Fibroblast of skin of right biceps (primary cell): ENCODE data around the gene HINFP.
"Not testable (repeated sequence)": the region's sequence is repeated elsewhere in the genome, so short reads cannot be mapped to it uniquely, and the experiment has no call there.

Experiments used
- DNase-seq: peaks from one replicate; pipeline ENCODE4 v3.0.0-alpha.2; 2013

The HINFP gene

DNA sequence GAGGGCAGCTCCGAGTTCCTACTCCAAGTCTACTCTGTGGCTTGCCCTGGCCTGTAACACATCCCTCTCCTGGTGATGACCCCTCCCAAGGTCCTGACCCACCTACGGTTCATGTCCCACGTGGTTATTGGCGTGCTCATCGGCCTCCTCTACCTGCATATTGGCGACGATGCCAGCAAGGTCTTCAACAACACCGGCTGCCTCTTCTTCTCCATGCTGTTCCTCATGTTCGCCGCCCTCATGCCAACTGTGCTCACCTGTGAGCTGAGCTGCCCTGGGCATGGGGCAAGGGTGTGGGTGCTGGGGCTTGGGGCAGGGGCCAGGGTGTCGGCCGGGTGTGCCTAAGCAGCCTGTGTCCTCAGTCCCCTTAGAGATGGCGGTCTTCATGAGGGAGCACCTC, 37.1 kb downstream of the HINFP start:
- DNase-seq = no peak

DNA sequence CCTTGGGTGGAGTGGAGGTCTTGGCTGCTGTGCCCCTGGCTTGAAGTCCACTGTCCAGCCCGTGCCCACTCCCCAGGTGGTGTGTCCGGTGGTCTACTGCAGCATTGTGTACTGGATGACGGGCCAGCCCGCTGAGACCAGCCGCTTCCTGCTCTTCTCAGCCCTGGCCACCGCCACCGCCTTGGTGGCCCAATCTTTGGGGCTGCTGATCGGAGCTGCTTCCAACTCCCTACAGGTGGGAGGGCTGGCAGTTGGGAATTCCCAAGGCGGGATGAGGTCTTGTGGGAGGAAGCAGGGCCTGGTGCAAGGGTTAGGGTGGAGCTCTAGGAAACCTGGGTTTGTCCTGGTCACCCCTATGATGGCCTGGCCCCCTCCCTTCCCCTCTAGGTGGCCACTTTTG, 38.8 kb downstream of the HINFP start:
- DNase-seq = no peak

DNA sequence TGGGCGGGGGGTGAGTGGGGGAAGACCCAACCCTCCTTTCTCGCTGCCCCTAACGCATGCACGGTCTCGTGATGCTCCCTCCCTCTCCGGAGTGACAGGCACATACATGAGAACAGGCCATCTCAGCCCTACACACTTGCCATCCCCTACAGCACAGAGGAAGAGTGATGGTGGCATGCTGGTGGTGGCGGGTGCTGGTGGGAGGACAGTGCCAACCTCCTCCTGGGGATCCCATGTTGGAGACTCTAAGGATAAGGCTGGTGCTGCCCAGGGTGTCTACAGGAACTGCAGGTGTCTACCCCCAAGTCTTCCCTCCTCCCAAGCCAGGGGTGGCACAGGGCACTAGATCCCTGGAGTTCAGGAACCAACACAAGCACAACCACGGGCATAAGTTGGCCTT, 40.5 kb downstream of the HINFP start:
- no peak for DNase-seq

DNA sequence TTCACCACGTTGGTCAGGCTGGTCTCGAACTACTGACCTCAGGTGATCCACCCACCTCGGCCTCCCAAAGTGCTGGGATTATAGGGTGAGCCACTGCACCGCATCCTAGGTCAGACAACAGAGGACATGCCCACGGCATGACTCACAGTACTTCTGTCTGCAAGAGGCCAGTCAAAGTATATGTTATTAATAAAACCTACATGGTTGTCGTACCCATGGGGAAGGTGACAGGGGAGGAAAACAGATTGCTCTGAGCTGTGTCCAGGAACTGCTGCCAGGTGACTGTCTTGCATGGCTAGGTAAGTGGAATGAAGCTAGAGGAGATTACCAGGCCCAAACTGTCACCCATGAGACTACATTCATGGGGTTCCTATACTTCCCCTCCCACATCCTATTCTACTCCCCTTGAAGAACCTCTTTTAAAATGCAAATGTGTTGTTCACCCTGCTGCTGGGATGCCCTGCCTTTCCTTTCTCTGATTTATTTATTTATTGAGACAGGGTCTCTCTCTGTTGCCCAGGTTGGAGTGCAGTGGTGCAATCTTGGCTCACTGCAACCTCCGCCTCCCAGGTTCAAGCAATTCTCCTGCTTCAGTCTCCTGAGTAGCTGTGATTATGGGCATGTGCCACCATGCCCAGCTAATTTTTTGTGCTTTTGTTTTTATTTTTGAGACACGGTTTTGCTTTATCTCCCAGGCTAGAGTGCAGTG, 45.1 kb downstream of the HINFP start:
- DNase-seq = peak; percentile 68

DNA sequence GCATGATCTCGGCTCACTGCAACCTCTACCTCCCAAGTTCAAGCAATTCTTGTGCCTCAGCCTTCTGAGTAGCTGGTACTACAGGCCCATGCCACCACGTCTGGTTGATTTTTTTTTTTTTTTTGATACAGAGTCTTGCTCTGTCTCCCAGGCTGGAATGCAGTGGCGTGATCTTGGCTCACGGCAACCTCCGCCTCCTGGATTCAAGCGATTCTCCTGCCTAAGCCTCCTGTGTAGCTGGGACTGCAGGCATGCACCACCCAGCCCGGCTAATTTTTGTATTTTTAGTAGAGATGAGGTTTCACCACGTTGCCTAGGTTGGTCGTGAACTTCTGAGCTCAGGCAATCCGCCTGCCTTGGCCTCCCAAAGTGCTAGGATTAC, 45.7 kb downstream of the HINFP start:
- not testable (repeated sequence) for DNase-seq

DNA sequence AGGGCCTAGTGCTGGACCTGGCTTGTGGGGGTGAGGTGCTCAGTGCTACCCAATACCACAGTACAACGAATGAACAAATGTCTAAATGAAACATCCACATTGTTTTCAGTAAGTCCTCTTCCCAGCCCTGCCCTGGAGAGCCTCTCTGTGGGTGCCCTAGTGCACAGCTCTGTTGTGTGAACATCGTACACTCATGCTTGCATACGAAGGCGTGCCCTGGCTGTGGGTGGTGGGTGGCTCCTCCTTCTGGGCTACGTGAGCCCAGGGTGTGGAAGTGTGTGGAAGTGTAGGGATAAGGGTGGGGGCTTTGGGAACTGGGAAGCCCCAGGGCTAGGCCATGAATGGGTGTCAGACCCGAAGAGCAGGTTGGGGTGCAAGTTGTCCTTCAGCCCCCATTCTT, 46.6 kb downstream of the HINFP start:
- no peak for DNase-seq

DNA sequence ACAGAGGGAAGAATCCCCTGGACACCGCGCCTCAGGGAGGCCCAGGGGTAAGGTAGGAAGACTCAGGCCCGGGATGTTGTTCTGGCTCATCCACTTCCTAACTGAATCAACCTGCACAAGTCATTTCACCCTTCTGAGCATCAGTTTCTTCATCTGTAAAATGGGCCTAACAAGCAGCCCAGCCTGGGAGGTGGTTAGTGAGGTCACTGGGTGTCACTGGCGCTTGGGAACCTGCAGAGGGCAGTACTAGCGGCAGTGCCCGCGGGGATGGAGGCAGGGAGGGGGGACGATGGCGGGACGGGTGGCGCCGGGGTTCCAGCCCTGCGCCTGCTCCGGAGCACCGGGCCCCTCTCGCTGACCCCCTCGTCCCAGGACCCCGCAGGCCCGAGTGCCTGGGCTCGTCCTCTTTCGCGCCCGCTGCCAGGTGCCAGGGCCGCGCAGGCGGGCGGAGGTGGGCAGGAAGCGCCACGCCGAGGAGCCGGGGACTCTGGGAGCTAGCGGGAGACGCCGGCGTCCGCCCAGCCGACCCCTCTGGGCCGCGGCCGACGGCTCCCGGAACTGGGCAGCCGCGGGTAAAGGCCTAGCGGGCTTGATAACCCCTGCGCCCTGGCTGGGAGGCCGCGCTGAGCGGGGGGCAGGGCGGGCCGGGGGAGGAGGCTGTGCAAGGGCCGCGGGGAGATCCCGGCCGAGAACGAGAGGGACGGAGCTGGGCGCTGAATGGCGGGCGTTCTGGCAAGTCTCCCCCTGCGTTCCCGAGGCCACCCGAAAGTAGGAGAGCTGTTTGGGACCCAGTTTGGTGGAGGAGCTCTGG, 47.3 kb downstream of the HINFP start, which contains the start of gene NLRX1:
Gene NLRX1 (plus strand): TSS at position 255 of the 811 bp plus-strand sequence. CDS start 2,679 bp downstream, outside the sequence.
- DNase-seq = peak; percentile 85

DNA sequence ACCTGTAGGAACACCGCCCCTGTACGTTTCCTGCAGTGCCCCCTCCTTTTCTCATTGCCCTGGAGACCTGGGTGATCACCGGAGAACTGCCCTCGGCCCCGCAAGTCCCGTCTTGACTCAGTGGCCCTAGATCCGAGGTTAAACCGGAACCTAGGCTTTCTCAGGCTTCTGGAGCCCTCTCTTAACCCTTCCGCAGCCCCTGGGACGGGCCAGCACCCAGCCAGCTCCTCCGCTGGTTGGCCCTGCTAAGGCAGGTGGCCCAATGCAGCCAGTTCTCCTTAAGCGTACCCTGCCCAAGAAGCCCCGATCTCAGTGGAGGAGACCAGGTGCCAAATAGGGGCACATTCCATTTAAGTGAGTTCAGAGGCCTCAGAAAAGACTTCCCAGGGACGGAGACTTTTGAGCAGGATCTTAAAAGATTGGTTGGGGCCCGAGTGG, 47.9 kb downstream of the HINFP start:
- peak; percentile 51 for DNase-seq

DNA sequence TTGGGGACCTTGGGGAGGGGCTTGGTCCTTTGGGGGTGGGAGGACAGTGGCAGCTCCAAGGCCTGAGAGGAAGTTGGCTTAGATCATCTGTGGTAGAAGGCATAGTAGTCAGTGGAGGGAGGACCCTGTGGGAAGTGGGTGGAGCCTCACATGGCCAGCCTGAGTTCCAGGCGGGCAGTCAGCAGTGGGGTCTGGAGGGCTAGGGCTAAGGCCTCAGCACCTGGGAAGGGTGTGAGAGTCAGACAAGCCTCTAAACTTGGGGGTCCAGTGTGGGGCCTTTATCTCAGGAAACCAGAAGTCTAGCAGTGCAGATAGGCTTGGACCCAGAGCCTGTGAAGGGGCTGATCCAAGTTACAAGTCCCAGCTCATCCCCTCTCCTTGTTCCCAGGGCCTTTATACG, 51.1 kb downstream of the HINFP start:
- DNase-seq = no peak

DNA sequence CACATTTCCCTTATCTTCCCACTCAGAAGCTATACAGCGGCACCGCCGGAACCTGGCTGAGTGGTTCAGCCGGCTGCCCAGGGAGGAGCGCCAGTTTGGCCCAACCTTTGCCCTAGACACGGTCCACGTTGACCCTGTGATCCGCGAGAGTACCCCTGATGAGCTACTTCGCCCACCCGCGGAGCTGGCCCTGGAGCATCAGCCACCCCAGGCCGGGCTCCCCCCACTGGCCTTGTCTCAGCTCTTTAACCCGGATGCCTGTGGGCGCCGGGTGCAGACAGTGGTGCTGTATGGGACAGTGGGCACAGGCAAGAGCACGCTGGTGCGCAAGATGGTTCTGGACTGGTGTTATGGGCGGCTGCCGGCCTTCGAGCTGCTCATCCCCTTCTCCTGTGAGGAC, 52.1 kb downstream of the HINFP start:
- no peak for DNase-seq

DNA sequence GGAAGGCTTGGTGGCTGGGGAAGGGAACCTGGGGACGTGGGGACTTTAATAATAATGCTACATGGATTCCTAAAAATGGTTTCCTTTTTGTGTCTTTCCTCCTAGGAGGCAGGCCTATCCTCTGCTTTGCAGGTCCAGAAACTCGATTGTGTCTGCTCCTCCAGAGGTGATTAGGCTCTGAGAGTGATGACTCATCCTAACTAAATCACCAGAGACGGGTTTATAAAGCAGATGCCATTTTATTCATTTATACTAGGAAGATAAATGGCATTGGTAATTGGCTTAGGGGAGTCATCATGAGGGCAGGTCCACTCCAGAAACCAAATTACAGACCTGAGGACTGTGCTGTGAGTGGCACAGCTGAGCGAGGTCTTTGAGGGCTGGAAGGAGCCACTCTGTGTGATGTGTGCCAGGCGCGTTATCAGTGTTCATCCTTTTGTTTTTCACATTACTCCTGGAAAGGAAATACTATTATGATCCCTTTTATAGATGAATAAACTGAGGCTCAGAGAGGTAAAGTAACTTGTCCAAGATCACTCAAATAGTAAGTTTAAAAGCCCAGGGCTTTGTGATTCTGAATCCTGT, 54.2 kb downstream of the HINFP start:
- peak; percentile 48 for DNase-seq

DNA sequence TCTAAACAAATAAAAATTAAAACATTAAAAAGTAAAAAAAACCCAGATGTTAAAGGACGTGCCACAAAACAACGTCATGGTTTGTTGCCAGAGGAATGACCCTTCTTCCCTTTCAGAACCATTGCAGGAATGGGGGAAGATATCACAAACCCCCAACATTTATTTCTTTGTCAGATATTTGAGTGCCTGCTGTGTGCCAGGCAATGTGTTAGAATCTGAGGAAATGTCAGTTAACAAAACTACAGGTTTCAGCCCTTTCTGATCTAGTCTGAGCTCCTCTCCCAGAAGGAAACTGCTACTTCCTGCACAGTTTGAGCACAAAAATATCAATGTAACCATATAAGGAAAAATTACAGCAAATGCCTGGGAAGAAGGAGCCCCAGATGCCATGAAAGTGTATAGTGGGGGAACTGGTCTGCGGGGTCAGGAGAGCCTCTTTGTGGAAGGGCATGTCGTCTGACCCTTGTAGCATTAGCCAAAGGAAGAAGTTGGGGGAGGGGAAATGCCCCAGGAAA, 56.8 kb downstream of the HINFP start:
- DNase-seq = peak; percentile 16

DNA sequence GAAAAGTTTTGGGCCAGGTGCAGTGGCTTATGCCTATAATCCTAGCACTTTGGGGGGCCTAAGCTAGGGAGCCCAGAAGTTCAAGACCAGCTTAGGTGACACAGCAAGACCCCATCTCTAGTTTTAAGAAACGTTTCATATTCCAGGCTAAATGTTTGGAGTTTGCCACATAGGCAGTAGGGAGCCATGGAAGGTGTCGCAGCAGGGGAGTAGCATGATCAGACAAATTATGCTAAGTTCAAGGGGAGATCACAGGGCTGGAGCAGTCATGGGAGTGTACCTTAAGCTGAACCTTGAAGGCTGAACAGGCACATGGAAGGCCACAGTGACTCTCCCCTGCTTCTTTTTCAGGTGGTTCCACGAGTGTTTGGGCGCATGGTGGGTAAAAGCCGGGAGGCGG, 58.0 kb downstream of the HINFP start:
- DNase-seq = no peak

DNA sequence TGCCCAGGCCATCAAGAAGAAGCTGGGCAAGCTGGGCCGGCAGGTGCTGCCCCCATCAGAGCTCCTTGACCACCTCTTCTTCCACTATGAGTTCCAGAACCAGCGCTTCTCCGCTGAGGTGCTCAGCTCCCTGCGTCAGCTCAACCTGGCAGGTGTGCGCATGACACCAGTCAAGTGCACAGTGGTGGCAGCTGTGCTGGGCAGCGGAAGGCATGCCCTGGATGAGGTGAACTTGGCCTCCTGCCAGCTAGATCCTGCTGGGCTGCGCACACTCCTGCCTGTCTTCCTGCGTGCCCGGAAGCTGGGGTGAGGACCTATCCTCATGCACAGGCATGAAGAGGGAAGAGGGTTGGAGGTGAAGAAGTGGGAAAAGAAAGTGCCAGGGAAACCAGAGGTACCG, 58.6 kb downstream of the HINFP start:
- DNase-seq = no peak

DNA sequence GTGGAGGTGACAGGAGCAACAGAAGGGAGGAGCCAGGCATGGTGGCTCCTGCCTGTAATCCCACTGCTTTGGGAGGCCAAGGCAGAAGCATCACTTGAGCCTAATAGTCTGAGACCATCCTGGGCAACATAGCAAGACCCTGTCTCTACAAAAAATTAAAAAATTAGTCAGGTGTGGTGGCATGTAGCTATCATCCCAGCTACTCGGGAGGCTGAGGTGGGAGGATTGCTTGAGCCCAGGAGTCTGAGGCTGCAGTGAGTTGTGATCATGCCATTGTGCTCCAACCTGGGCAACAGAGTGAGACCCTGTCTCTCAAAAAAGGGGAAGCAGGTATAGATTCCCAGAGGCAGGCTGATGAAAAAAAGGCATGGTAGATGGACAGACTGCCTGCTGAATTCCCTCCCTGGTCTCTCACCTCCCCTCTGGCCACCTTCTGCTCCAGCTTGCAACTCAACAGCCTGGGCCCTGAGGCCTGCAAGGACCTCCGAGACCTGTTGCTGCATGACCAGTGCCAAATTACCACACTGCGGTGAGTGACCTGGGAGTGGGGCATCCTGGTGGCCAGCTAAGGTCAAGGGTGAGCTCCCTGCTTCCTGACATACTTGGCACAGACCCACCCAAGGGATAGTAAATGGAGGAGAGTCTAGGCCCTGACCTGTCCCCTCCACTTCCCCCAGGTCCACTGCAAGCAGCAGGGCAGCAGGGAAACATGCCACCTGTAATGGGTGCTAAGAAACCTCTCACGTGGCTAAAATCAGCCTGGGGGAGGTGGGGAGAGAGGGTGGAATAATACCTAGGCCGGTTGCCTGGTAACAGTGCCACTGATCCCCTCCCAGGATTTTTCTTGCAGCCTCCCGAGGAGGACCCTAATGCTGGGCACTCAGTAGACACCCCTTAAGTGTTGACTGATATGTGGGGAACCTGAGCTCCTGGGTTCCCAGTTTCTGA, 59.6 kb downstream of the HINFP start:
- DNase-seq = no peak

DNA sequence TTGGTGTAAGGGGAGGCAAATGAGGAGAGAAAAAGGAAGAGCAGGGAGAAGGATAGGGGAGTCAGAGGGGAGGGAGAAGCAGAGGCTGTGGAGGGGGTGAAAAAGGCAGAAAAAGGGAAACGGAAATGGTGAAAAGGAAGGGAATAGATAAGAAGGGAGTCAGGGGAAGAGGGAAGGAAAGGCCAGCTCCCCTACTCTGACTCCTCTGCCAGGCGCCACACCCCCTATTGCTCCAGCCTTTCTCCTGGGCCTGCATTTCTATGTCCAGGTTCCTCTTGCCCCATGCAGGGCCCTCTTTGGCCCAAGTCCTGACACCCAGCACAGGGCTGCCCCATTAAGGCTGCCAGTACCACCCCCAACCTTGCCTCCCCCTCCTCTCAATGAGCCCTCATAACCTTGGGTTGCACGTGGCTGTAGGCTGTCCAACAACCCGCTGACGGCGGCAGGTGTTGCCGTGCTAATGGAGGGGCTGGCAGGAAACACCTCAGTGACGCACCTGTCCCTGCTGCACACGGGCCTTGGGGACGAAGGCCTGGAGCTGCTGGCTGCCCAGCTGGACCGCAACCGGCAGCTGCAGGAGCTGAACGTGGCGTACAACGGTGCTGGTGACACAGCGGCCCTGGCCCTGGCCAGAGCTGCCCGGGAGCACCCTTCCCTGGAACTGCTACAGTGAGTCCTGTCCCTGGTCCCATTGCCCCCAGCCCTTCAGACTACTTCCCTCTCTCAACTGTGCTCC, 60.5 kb downstream of the HINFP start:
- DNase-seq = no peak

DNA sequence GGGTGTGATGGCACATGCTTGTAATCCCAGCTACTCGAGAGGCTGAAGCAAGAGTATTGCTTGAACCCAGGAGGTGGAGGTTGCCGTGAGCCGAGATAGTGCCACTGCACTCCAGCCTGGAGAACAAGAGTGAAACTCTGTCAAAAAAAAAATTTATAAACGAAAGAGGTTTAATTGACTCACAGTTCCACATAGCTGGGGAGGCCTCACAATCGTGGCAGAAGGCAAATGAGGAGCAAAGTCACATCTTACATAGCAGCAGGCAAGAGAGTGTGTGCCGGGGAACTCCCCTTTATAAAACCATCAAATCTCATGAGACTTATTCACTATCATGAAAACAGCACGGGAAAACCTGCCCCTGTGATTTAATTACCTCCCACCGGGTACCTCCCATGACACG, 63.0 kb downstream of the HINFP start:
- not testable (repeated sequence) for DNase-seq
